Measurements from ENCODE around the gene ATOH8. TPM values are rescaled to one million over a fixed set of nuclear protein-coding genes. Genes with fewer than 3 reads are reported as not detected.

The ATOH8 gene
- total RNA-seq, 1 donor from 2014 or later: not detected

DNA sequence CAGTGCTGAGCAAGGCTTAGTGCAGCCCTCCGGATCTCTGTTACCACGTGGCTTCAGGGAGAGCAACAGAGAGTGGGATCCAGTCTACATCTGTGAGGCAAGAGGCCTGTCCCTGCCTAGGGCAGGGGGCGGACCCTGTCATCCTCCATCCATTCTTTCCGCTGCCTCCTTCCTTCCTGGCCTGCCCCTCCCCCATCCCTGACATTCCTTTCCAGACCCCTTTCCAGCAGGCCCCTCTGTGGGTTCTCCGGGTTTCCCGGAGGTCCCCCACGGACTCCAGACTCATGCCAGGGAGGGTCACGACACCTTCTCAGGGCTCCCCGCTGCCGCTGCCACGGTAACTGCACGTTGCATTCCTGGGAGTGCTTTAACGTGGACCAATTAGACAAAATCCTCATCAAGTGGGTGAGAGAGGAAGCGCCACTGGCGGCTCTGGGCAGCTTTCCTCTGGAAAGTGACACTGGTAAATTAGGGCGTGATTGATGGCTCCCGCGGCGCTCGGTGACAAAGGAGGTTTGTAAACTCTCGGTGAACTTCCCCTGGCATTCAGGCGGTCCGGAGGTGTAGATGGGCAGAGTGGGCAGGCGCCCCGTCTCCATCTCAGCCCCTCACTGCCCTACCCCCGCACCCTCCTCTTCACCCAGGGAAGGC lies 11.4 kb downstream of the ATOH8 start:
- ChIA-PET CTCF (no interaction called here), POLR2A (no interaction called here)
- no peak overlapping the region for H3K4me3 Mint-ChIP-seq
- no peak overlapping the region for H3K27ac Mint-ChIP-seq
- peaks cover 34% of the 10 kb centered on the region for H3K4me1 Mint-ChIP-seq
- H3K9me3 Mint-ChIP-seq: no peaks in the 10 kb centered on the region
- H3K36me3 Mint-ChIP-seq (ENCODE audit: low read depth): no peaks in the 10 kb centered on the region
- no peak for DNase-seq
- TF ChIP-seq, protein P1, sequence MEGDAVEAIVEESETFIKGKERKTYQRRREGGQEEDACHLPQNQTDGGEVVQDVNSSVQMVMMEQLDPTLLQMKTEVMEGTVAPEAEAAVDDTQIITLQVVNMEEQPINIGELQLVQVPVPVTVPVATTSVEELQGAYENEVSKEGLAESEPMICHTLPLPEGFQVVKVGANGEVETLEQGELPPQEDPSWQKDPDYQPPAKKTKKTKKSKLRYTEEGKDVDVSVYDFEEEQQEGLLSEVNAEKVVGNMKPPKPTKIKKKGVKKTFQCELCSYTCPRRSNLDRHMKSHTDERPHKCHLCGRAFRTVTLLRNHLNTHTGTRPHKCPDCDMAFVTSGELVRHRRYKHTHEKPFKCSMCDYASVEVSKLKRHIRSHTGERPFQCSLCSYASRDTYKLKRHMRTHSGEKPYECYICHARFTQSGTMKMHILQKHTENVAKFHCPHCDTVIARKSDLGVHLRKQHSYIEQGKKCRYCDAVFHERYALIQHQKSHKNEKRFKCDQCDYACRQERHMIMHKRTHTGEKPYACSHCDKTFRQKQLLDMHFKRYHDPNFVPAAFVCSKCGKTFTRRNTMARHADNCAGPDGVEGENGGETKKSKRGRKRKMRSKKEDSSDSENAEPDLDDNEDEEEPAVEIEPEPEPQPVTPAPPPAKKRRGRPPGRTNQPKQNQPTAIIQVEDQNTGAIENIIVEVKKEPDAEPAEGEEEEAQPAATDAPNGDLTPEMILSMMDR (IDR thresholded peaks at IDR 0.05): no peak
- ATAC-seq (ENCODE audit: low read depth): no peak
- intact Hi-C loops (cut with micrococcal nuclease): no loop called here
- peaks cover 41% of the 10 kb centered on the region for H3K27me3 Mint-ChIP-seq

DNA sequence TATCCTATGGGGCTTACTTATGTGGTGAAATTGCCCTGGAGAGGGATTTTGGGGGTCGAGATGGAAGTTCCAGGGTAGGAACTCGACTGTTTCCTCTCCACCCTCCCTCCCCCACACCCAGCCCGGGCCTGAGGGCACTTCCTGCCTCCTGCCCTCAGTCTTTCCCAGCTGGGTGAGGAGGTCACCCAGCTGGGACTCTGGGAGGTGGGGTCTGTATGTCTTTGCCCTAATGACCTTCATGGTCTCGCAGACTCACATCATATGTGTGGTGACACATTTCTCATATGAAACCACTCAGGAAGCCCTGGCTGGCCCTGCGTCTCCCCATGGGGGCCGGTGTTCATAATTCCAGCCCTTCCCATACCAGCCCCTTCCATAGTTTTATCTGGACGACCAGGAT lies 12.4 kb downstream of the ATOH8 start:
- DNase-seq (no peak), ATAC-seq (ENCODE audit: low read depth) (no peak)
- TF ChIP-seq, protein P1 (IDR thresholded peaks at IDR 0.05): no peak
- Mint-ChIP-seq H3K4me3 (no peak overlapping the region), H3K27ac (no peak overlapping the region), H3K4me1 (peaks cover 28% of the 10 kb centered on the region), H3K9me3 (no peaks in the 10 kb centered on the region), H3K36me3 (ENCODE audit: low read depth) (no peaks in the 10 kb centered on the region), H3K27me3 (peaks cover 49% of the 10 kb centered on the region)
- ChIA-PET POLR2A (no interaction called here), CTCF (no interaction called here)
- intact Hi-C loops (cut with micrococcal nuclease): no loop called here

DNA sequence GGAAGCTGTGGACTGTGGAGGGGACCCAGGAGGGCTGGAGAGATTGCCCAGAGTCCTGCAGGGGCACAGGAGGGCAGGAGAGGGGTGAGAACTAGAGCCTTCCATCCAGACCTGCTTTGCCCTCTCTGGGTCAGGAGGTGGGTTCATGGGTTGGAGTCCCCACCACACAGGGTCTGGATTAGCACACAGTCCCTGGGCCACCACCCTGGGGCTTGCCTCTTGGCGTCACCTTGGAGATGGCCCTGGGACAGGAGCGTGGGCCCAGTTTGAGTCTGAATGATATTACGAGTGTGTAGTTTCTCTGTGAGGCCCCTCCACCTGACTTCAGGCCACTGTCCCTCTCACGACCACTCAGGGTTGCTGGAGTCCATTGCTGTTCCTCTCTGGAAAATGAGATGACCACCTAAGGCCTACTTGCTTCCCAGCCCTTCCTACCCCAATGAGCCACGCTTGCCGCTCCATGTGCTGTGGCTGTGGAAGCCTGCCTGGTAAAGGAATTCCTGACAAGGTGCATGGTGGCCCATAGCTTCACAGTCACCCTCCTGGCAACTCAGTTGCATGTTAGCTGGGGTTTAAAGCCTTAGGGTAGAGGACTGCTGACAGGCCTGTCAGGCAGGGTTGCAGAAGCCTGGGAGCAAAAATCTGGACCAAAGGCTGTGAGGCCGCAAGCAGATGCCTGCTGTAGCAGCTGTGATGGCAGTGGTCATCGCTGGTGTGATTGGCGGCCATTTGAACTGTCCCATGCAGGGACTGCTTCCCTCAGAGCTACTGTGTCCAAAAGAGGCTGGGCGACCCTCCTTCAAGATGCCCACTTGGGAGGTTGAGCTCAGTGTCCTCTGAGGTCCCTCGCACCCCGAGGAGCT lies 14.2 kb downstream of the ATOH8 start:
- H3K27ac Mint-ChIP-seq: no peak overlapping the region
- DNase-seq (no peak), ATAC-seq (ENCODE audit: low read depth) (no peak)
- no peaks in the 10 kb centered on the region for H3K36me3 Mint-ChIP-seq (ENCODE audit: low read depth)
- peaks cover 56% of the 10 kb centered on the region for H3K27me3 Mint-ChIP-seq
- ChIA-PET POLR2A (no interaction called here), CTCF (no interaction called here)
- no peak overlapping the region for H3K4me3 Mint-ChIP-seq
- peaks cover 13% of the 10 kb centered on the region for H3K4me1 Mint-ChIP-seq
- intact Hi-C loops (cut with micrococcal nuclease): no loop called here
- H3K9me3 Mint-ChIP-seq: no peaks in the 10 kb centered on the region
- TF ChIP-seq, protein P1 (IDR thresholded peaks at IDR 0.05): no peak

DNA sequence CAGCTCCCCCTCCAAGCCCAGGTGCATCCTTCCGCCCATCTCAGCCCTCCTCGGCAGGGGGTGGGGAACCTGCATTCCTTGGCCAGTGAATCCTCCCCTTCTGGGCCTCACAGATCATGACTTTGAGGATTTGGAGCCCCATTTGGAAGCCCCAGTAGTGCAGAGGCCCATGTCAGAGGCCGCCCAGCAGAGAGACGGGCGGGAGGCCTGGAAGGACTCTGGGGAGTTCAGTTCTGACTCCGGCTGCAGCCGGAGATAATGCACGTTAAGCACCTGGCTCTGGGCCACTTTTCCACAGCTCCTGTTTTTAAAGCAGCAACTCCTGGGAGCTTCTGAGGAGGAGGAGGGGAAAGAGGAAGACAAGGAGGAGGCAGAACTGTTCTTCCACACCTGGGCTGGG lies 14.9 kb downstream of the ATOH8 start:
- DNase-seq: no peak
- TF ChIP-seq, protein P1 (IDR thresholded peaks at IDR 0.05): no peak
- H3K4me3 Mint-ChIP-seq: no peak overlapping the region
- peaks cover 8% of the 10 kb centered on the region for H3K4me1 Mint-ChIP-seq
- CTCF ChIA-PET: no interaction called here
- POLR2A ChIA-PET: no interaction called here
- H3K27ac Mint-ChIP-seq: no peak overlapping the region
- H3K36me3 Mint-ChIP-seq (ENCODE audit: low read depth): no peaks in the 10 kb centered on the region
- no peak for ATAC-seq (ENCODE audit: low read depth)
- no peaks in the 10 kb centered on the region for H3K9me3 Mint-ChIP-seq
- intact Hi-C loops (cut with micrococcal nuclease): no loop called here
- peaks cover 59% of the 10 kb centered on the region for H3K27me3 Mint-ChIP-seq

DNA sequence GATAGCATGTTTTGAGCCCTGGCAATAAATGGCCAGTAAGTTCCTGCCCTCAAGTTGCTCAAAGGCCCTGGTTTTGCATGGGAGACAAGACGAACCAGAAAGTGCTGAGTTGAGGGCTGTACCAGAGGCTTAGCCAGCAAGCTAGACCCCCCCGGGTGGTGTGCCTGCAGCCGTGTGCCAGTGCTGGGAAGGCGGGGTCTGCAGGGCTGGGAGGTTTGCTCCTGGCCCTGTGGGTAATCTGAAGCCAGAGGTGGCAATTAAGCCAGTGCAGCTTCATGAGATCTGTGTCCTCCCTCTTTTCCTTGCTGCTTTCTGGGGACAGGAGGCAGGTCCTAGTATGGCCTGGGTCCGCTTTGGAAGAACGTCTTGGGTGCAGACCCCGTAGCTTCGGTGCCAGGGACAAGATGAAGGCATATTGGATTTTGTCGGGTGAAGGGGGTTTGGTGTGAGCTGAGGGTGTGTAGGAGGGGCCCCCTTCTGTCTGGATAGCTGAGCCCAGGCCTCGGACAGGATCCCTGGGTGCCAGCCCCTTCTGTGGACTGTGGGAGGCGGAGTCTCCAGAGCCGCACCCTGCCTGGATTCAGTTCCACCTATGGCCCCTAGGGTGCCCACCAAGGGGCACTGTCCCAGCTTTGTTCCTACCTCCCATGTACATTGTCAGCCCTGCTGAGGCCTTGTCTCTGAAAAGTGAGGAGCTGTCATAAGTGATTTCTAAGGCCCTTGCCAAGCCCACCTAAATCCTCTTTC lies 15.6 kb downstream of the ATOH8 start:
- no peak for DNase-seq
- Mint-ChIP-seq H3K9me3 (no peaks in the 10 kb centered on the region), H3K27ac (no peak overlapping the region), H3K4me3 (no peak overlapping the region), H3K36me3 (ENCODE audit: low read depth) (no peaks in the 10 kb centered on the region), H3K4me1 (peaks cover 8% of the 10 kb centered on the region), H3K27me3 (peaks cover 63% of the 10 kb centered on the region)
- ChIA-PET CTCF (no interaction called here), POLR2A (no interaction called here)
- intact Hi-C loops (cut with micrococcal nuclease): no loop called here
- peak; percentile 49 for ATAC-seq (ENCODE audit: low read depth)
- TF ChIP-seq, protein P1 (IDR thresholded peaks at IDR 0.05): no peak
